T-cell (primary cell): ENCODE measurements around the gene CUX1. TPM values are rescaled to one million over a fixed set of nuclear protein-coding genes. Genes with fewer than 3 reads are reported as not detected.

ENCODE experiments used
- ATAC-seq, 4 experiments: fragments of 200-7000 bp in 3 of 4; fragments of 150-1000 bp in 1 of 4; cut with Tn5 transposase; replicated peaks in 1 of 4; 1 replicate in 3 of 4; 2 replicates in 1 of 4; pipeline ENCODE4 v1.10.0; 2021; ENCODE audit warnings: moderate library complexity in 3 of 4, mild to moderate bottlenecking in 2 of 4, moderate number of reproducible peaks in 1 of 4
- CTCF ChIA-PET, 2 donors: fragments of 300-600 bp; sonication (Branson Sonifier 250); formaldehyde crosslinking; loops; one replicate each; lab custom pipeline; 2022; ENCODE audit warnings: antibody characterized with exemption in 2 of 2; lab: Charles Lee
- POLR2A ChIA-PET, 2 donors: fragments of 300-600 bp; sonication (Branson Sonifier 250); formaldehyde crosslinking; loops; one replicate each; lab custom pipeline; 2022; ENCODE audit warnings: antibody characterized with exemption in 2 of 2; lab: Charles Lee
- DNase-seq, 35 experiments: peaks; one replicate each; pipeline versions ENCODE4 v3.0.0 to v3.0.0-alpha.2; 2013 to 2023
- H3K27ac ChIP-seq: one replicate; pipeline ENCODE4 v1.5.1; 2013; ENCODE audit warnings: low read length
- H3K27me3 ChIP-seq, 2 experiments: replicated peaks in 1 of 2; 1 replicate in 1 of 2; 2 replicates in 1 of 2; pipeline versions ENCODE4 v1.6.1 to v1.7.0; 2013; ENCODE audit warnings: low read length in 1 of 2, mixed read lengths in 1 of 2; ENCODE audit not compliant: control insufficient read depth in 2 of 2, insufficient read depth in 2 of 2; ENCODE audit errors: extremely low read depth in 1 of 2
- H3K36me3 ChIP-seq, 2 donors: 1 replicate in 1 of 2; 2 replicates in 1 of 2; pipeline versions ENCODE4 v1.6.1 to v1.7.0; 2013; ENCODE audit warnings: low read length in 1 of 2; ENCODE audit not compliant: control insufficient read depth in 2 of 2, insufficient read depth in 1 of 2; ENCODE audit errors: extremely low read depth in 1 of 2
- H3K4me1 ChIP-seq, 2 experiments: 1 replicate in 1 of 2; 2 replicates in 1 of 2; pipeline versions ENCODE4 v1.6.1 to v1.7.0; 2013; ENCODE audit warnings: low read length in 2 of 2, mixed read lengths in 1 of 2; ENCODE audit not compliant: insufficient read depth in 2 of 2, control insufficient read depth in 1 of 2; ENCODE audit errors: extremely low read depth in 1 of 2
- H3K4me3 ChIP-seq, 2 donors: 1 replicate in 1 of 2; 2 replicates in 1 of 2; pipeline versions ENCODE4 v1.5.1 to v1.7.0; 2013; ENCODE audit warnings: mild to moderate bottlenecking in 2 of 2, low read length in 1 of 2, moderate library complexity in 1 of 2; ENCODE audit not compliant: control insufficient read depth in 1 of 2; ENCODE audit errors: extremely low read depth in 1 of 2
- H3K9me3 ChIP-seq: 2 replicates; pipeline ENCODE4 v1.7.0; 2013
- H3K27ac Mint-ChIP-seq, 2 donors: one replicate each; pipeline ENCODE4 v1.8.0; 2020 to 2021; ENCODE audit warnings: mild to moderate bottlenecking in 2 of 2, mixed read lengths in 2 of 2
- H3K27me3 Mint-ChIP-seq, 2 donors: one replicate each; pipeline ENCODE4 v1.8.0; 2021 to 2022; ENCODE audit warnings: mixed read lengths in 2 of 2
- H3K36me3 Mint-ChIP-seq: one replicate; pipeline ENCODE4 v1.8.0; 2021; ENCODE audit warnings: mixed read lengths
- H3K4me1 Mint-ChIP-seq, 3 donors: one replicate each; pipeline ENCODE4 v1.8.0; 2020 to 2022; ENCODE audit warnings: mixed read lengths in 3 of 3, mild to moderate bottlenecking in 1 of 3
- H3K4me3 Mint-ChIP-seq, 3 donors: one replicate each; pipeline ENCODE4 v1.8.0; 2020 to 2022; ENCODE audit warnings: mild to moderate bottlenecking in 3 of 3, mixed read lengths in 3 of 3, moderate library complexity in 3 of 3
- H3K9me3 Mint-ChIP-seq, 3 donors: one replicate each; pipeline ENCODE4 v1.8.0; 2020 to 2022; ENCODE audit warnings: mixed read lengths in 3 of 3
- WGBS: methylation state at CpG from one replicate; pipeline ENCODE4 v1.1.5; 2013; ENCODE audit warnings: missing lambda C conversion rate; ENCODE audit not compliant: insufficient coverage; 5-methylcytosine and 5-hydroxymethylcytosine counted together
- total RNA-seq, 35 experiments: library from RNA in 6 of 35; stranded (reverse) in 6 of 35; fragments of 120-200 nt in 1 of 35; gene quantifications; one replicate each; pipeline versions ENCODE4 v1.2.1 to v1.2.4 and lab custom pipeline; 2013 to 2026

The CUX1 gene
- total RNA-seq, 5 donors from 2014 or later (not counting 1 experiment from before 2014, with no cell fraction given), result 36.9 to 50.2 (median 42.8) TPM

DNA sequence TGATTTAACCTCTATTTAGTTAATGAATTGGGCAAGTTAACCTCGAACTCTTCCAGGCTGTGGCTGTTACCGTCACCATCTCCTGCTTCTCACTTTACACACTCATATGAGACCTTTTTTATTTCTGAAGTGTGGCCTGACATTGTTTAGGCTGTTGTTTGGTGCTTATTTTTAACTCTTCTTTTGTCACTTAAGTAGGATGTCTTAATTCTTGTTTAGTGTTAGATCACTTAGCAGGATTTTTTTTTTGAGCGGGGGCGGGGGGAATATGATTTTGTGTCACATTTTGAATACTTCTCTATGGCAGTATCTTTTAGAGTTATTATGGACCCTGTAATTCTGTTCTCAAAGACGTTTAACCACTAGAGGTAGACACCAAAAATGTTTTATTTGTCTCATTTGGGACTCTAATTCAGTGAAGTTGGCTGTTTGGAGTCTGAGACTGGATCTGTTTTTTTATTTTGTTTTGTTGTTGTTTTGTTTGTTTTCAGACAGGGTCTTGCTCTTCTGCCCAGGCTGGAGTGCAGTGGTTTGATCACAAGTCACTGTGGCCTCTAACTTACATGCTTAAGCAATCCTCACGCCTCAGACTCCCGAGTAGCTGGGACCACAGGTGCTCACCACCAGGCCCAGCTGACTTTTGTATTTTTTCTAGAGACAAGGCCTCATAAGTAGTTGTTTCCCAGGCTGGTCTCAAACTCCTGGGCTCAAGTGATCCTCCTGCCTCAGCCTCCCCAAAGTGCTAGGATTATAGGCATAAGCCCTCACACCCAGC is 73.5 kb downstream of the CUX1 start:
- no peak overlapping the region for H3K27ac Mint-ChIP-seq

DNA sequence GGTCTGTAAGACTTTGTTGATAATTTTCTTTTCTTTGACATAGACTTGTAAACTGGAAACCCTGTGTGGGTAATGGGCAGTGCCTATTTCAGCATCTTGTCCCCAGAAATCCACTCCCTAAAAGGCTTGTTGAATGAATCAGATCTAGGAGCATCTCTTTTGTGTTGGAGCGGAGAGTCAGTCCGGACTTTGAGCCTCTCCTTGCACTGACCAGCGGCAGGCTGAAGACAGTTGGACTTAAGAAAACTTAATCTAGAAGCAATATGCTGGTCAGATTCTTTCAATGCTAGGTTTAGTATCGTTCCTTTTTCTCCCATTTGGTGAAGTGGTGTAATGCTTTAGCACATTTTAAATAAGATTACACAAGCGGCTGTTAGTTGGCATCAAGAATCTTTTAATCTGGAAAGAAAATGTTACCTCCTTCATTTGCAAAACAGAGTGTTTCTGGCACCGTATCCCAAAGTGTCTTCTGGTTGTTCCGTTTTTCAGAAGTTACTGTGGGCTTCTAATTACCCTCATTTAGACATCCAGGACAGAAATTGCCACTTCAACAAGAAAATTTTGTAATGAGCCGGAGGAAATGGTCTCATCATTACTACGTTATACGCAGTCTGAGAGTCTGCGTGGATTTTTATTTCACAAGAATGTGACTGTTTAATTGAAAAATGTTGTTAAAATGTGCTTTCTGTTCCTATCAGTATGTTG is 74.7 kb downstream of the CUX1 start:
- ATAC-seq, result no peak
- Mint-ChIP-seq H3K36me3 (peaks cover 3% of the 10 kb centered on the region), H3K9me3 (no peaks in the 10 kb centered on the region), H3K4me1 (peaks cover 11 to 30% (median 23%) of the 10 kb centered on the region in 3 donors), H3K27me3 (no peaks in the 10 kb centered on the region), H3K4me3 (no peak overlapping the region), H3K27ac (no peak overlapping the region)
- ChIA-PET CTCF (no interaction called here), POLR2A (no interaction called here)
- Histone ChIP-seq H3K27ac (no peak overlapping the region), H3K4me1 (no peaks in the 10 kb centered on the region), H3K36me3 (no peaks in the 10 kb centered on the region), H3K4me3 (no peak overlapping the region), H3K27me3 (no peaks in the 10 kb centered on the region), H3K9me3 (no peaks in the 10 kb centered on the region)
- WGBS, result 100% methylated on average over 6 of the region's 11 CpGs
- DNase-seq, result no peak

More for the DNA sequence above, 73.5 kb downstream of the CUX1 start:
- ChIA-PET POLR2A (no interaction called here), CTCF (no interaction called here)
- H3K27ac ChIP-seq, result no peak overlapping the region
- no peak overlapping the region for H3K4me3 Mint-ChIP-seq
- no peaks in the 10 kb centered on the region for H3K9me3 ChIP-seq
- ATAC-seq (no peak), DNase-seq (no peak)
- H3K4me1 Mint-ChIP-seq, result peaks cover 13 to 38% (median 22%) of the 10 kb centered on the region in 3 donors
- no peaks in the 10 kb centered on the region for H3K27me3 ChIP-seq
- no peaks in the 10 kb centered on the region for H3K9me3 Mint-ChIP-seq
- no peaks in the 10 kb centered on the region for H3K27me3 Mint-ChIP-seq
- H3K4me1 ChIP-seq, result peaks cover 0 to under 1% of the 10 kb centered on the region in 2 experiments
- H3K36me3 ChIP-seq, result no peaks in the 10 kb centered on the region
- peaks cover 3% of the 10 kb centered on the region for H3K36me3 Mint-ChIP-seq
- no peak overlapping the region for H3K4me3 ChIP-seq
- 95% methylated on average over 4 of the region's 7 CpGs for WGBS

DNA sequence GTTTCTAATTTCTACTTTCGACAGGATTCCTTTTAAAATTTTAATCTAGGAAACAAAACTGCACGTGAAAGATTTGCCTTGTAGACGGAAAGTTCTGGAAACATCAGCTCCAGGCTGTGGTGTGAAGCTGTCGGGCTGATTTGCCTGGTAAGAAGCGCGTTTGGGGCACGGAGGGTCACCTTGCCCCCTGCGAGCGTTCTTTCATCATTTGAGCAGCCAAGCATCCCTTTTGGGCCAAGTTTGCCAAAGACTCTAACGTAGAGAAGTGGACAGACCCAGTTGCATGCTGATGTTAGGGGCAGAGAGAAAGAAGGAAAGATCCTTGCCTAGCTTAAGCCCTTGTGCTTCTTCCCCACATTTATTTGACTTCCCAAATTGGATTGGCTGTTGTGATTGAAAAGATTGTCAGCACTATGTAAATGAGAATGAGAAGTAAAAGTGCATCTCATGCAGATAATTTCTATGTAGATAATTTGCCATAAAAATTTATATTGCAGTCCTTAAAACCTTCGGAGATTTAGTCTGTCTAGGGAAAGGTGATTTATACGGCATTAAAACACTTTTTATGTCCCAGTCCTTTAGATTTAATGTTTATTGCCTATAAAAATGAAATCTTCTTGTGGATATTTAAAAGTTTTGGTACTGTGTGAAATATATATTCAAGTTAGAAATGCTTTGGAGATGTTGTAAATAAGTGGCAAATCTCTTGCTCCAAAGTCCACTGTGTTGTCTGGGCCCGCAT is 76.1 kb downstream of the CUX1 start:
- Mint-ChIP-seq H3K27me3 (no peaks in the 10 kb centered on the region), H3K36me3 (no peaks in the 10 kb centered on the region), H3K9me3 (no peaks in the 10 kb centered on the region), H3K4me3 (no peak overlapping the region), H3K27ac (no peak overlapping the region), H3K4me1 (peaks cover 7 to 24% (median 23%) of the 10 kb centered on the region in 3 donors)
- DNase-seq (no peak), ATAC-seq (no peak)
- POLR2A ChIA-PET, result no interaction called here
- 95% methylated on average over 7 of the region's 13 CpGs for WGBS
- CTCF ChIA-PET, result no interaction called here
- H3K4me3 ChIP-seq, result no peak overlapping the region
- no peaks in the 10 kb centered on the region for H3K36me3 ChIP-seq
- no peak overlapping the region for H3K27ac ChIP-seq
- H3K9me3 ChIP-seq, result no peaks in the 10 kb centered on the region
- no peaks in the 10 kb centered on the region for H3K4me1 ChIP-seq
- no peaks in the 10 kb centered on the region for H3K27me3 ChIP-seq

DNA sequence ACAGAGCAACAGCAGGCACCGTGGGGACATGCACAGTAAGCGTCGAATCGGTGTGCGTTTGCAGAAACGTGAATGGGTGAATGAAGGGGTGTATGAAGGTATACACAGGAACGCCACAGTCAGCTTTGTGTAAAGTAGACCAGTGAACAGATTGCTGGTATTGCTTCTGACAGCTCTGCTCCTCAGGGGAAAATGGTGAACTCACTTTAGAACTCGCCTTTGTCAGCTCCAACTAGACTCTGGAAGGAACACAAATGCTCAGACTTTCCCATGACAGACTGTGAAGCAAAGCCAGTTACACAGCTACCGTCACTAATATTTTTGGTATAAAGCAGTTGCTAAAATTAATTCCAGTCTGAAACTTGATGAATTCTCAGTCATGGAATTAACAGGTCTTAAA is 78.9 kb downstream of the CUX1 start:
- H3K27me3 Mint-ChIP-seq, result no peaks in the 10 kb centered on the region
- H3K9me3 Mint-ChIP-seq, result no peaks in the 10 kb centered on the region
- no peaks in the 10 kb centered on the region for H3K36me3 Mint-ChIP-seq
- Histone ChIP-seq H3K4me3 (no peak overlapping the region), H3K4me1 (no peaks in the 10 kb centered on the region), H3K27ac (no peak overlapping the region), H3K36me3 (no peaks in the 10 kb centered on the region), H3K27me3 (no peaks in the 10 kb centered on the region), H3K9me3 (no peaks in the 10 kb centered on the region)
- peaks cover 4 to 17% (median 13%) of the 10 kb centered on the region in 3 donors for H3K4me1 Mint-ChIP-seq
- ChIA-PET CTCF (no interaction called here), POLR2A (no interaction called here)
- no peak for DNase-seq
- H3K27ac Mint-ChIP-seq, result no peak overlapping the region
- H3K4me3 Mint-ChIP-seq, result no peak overlapping the region
- 92% methylated on average over 8 of the region's 9 CpGs for WGBS
- ATAC-seq, result no peak

DNA sequence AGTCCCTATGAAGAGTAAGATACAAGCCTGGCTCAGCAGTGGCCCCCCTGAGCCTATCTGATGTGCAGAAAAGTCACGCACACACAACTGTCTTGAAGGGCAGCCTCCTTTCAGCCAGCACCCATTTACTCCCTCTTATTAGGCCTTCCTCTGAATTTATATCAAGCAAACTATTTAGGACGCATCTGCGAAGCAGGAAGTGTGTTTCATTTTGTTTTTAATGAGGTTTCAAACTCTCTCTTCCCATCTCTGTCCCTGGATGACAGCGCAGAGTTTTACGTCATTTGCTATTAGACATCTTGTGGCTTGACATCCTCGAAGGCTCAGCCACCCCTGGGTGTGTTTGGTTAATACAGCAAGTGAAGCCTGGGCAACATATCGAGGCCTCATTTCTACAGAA is 79.5 kb downstream of the CUX1 start:
- no peak overlapping the region for H3K27ac Mint-ChIP-seq
- H3K27me3 Mint-ChIP-seq, result no peaks in the 10 kb centered on the region
- no peak overlapping the region for H3K27ac ChIP-seq
- H3K4me3 Mint-ChIP-seq, result no peak overlapping the region
- H3K27me3 ChIP-seq, result no peaks in the 10 kb centered on the region
- POLR2A ChIA-PET, result interaction anchor here in 1 of 2 donors (0.6 kb wide), 1 partner anchor 16 kb away, joined by 4 read pairs; no protein-coding TSS in a partner anchor
- H3K4me3 ChIP-seq, result no peak overlapping the region
- WGBS, result no CpG with 5 or more reads among the region's 7 CpGs
- ATAC-seq, result no peak
- DNase-seq, result no peak
- no peaks in the 10 kb centered on the region for H3K36me3 Mint-ChIP-seq
- H3K36me3 ChIP-seq, result no peaks in the 10 kb centered on the region
- no peaks in the 10 kb centered on the region for H3K4me1 ChIP-seq
- H3K9me3 Mint-ChIP-seq, result no peaks in the 10 kb centered on the region
- no peaks in the 10 kb centered on the region for H3K9me3 ChIP-seq
- CTCF ChIA-PET, result interaction anchor here in 1 of 2 donors (0.5 kb wide), 1 partner anchor 345 kb away, joined by 3 read pairs; no protein-coding TSS in a partner anchor
- H3K4me1 Mint-ChIP-seq, result peaks cover 4 to 17% (median 9%) of the 10 kb centered on the region in 3 donors

DNA sequence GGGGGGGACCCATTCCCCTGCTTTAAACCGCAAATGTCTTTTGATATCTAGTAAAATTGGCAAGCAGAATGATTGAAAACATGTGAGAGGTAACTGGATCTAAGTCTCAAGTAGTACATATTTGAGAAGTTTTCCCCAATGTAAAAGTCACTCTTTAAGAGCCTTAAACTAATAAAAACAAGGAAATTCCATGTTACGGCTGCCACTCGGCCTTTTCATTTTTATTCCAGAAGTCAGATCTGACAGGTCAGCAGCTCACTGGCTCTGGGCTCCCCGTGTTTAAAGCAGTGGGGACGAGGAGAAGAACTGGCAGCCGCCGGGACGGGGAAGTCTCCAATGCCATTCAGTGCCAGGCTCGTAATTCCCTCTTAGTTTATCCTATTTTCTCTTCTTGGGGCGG is 80.7 kb downstream of the CUX1 start:
- H3K27ac ChIP-seq, result no peak overlapping the region
- DNase-seq (no peak), ATAC-seq (no peak)
- H3K4me1 Mint-ChIP-seq, result peaks cover 6 to 11% (median 9%) of the 10 kb centered on the region in 3 donors
- no peak overlapping the region for H3K4me3 Mint-ChIP-seq
- WGBS, result 93% methylated on average over 8 of the region's 10 CpGs
- no peak overlapping the region for H3K4me3 ChIP-seq
- H3K36me3 ChIP-seq, result no peaks in the 10 kb centered on the region
- H3K27me3 Mint-ChIP-seq, result no peaks in the 10 kb centered on the region
- no peaks in the 10 kb centered on the region for H3K27me3 ChIP-seq
- H3K4me1 ChIP-seq, result no peaks in the 10 kb centered on the region
- H3K27ac Mint-ChIP-seq, result no peak overlapping the region
- POLR2A ChIA-PET, result no interaction called here
- no peaks in the 10 kb centered on the region for H3K9me3 Mint-ChIP-seq
- CTCF ChIA-PET, result no interaction called here
- H3K9me3 ChIP-seq, result no peaks in the 10 kb centered on the region
- no peaks in the 10 kb centered on the region for H3K36me3 Mint-ChIP-seq
